Kidney epithelial cell (primary cell): ENCODE results near the gene INSR. TPM values are rescaled to one million over a fixed set of nuclear protein-coding genes. Genes with fewer than 3 reads are reported as not detected.
A peak's percentile ranks its signal among the peaks of the same experiment; 100 is the strongest.

Experiments
- DNase-seq: peaks from one replicate; pipeline ENCODE4 v3.0.0-alpha.2; 2010; ENCODE audit warnings: low read depth
- H3K27me3 ChIP-seq: 2 replicates; pipeline ENCODE4 v1.6.0; 2011; ENCODE audit warnings: low read length; ENCODE audit not compliant: control insufficient read depth, insufficient read depth
- H3K36me3 ChIP-seq: 2 replicates; pipeline ENCODE4 v1.5.1; 2011; ENCODE audit warnings: low read length; ENCODE audit not compliant: control insufficient read depth, insufficient read depth
- H3K4me3 ChIP-seq: 2 replicates; pipeline ENCODE4 v1.5.1; 2011; ENCODE audit warnings: low read depth, mild to moderate bottlenecking, control low read depth, low read length
- total RNA-seq: library from RNA; depleted of rRNA; stranded (reverse); fragments of >200 nt; gene quantifications from 2 replicates; pipeline ENCODE4 v1.2.3, GENCODE V29; 2015
- TF ChIP-seq, protein P1 (sequence below): IDR thresholded peaks from 2 replicates; pipeline ENCODE4 v1.5.1; 2011; ENCODE audit warnings: mild to moderate bottlenecking, moderate library complexity, low read length, control low read depth, inconsistent platforms; ENCODE audit not compliant: insufficient read depth, poor library complexity, severe bottlenecking

The INSR gene
- total RNA-seq, 1 donor from 2014 or later = 15.5 TPM

DNA sequence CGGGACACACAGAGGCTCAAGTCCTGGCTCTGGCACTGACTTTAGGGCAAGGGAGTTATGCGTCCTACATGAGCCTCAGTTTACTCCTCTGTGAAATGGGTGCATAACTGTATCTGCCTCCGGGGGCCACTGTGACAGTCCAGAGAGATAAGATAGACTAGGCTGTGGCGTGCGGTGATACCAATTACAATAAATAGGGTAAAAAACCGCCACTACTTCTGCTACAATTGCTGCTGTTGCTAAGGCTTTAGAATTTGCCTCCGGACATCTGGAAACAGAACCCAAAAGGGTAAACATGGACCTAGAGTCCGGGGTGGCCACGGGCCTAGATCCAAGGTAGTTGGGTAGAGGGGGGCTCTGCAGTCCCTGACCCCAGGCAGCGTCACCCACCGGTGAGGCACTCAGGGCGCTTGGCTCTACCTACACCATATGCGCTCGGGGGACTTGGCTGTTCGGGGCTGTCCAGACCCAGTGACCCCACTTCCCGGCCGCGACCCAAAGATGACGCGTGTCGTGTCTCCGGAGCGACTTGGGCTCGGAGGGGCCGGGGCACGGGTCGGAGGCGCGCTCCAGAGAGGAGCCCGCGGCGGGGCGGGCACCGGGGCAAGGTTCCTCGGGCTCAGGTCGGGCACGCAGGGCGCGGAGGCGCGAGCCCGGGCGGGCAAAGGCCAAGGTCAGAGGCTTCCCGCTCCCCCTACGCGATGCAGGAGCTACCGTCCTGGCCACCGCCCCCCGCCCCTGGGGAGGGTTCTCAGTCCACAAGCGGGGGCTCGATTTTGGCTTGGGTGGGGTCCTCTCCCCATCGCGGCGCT is 1.1 kb downstream of the INSR start:
- H3K36me3 ChIP-seq = no peaks in the 10 kb centered on the region
- H3K4me3 ChIP-seq = peak overlapping the region; percentile 60
- H3K27me3 ChIP-seq = peaks cover 5% of the 10 kb centered on the region
- TF ChIP-seq, protein P1, sequence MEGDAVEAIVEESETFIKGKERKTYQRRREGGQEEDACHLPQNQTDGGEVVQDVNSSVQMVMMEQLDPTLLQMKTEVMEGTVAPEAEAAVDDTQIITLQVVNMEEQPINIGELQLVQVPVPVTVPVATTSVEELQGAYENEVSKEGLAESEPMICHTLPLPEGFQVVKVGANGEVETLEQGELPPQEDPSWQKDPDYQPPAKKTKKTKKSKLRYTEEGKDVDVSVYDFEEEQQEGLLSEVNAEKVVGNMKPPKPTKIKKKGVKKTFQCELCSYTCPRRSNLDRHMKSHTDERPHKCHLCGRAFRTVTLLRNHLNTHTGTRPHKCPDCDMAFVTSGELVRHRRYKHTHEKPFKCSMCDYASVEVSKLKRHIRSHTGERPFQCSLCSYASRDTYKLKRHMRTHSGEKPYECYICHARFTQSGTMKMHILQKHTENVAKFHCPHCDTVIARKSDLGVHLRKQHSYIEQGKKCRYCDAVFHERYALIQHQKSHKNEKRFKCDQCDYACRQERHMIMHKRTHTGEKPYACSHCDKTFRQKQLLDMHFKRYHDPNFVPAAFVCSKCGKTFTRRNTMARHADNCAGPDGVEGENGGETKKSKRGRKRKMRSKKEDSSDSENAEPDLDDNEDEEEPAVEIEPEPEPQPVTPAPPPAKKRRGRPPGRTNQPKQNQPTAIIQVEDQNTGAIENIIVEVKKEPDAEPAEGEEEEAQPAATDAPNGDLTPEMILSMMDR = no peak
- DNase-seq = no peak

DNA sequence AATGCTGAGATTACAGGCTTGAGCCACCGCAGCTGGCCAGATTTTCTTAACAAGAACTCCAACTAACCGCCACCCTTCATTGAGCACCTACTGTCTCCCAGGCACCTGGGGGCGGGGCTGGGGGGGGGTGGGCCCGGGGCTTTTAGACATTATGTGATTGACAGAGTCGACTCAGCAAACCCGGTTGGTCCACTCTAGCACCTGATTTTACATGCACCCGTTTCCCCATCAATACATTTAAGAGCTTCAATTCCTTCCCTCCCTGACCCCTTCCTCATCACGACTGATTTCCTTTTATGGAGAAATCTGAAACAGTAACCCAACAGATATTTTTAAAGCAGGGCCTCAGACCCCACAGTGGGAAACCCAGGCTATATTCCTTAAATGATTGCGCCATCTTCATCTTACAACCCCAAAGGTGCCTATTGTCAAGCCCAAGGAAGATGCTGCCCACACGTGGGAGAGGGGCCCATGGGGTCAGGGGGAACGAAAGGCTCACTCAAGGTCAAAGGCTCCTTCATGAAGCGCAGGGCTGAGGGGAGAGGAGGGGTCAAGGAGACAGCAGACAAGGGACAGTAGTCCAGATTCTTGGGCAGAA is 1.8 kb downstream of the INSR start:
- Histone ChIP-seq H3K36me3 (no peaks in the 10 kb centered on the region), H3K27me3 (peaks cover 5% of the 10 kb centered on the region), H3K4me3 (no peak overlapping the region)
- no peak for DNase-seq
- TF ChIP-seq, protein P1 = no peak

- peaks cover 5% of the 10 kb centered on the region for H3K27me3 ChIP-seq
- no peaks in the 10 kb centered on the region for H3K36me3 ChIP-seq
- H3K4me3 ChIP-seq = no peak overlapping the region
- no peak for DNase-seq
- TF ChIP-seq, protein P1 = no peak
Observed at GRCh38 chr19:7288977-7289376, 5.2 kb downstream of the INSR start.

GRCh38 chr19:7288131-7288530 is 6.1 kb downstream of the INSR start:
- DNase-seq = no peak
- Histone ChIP-seq H3K4me3 (no peak overlapping the region), H3K36me3 (no peaks in the 10 kb centered on the region), H3K27me3 (peaks cover 2% of the 10 kb centered on the region)
- TF ChIP-seq, protein P1 = no peak

DNA sequence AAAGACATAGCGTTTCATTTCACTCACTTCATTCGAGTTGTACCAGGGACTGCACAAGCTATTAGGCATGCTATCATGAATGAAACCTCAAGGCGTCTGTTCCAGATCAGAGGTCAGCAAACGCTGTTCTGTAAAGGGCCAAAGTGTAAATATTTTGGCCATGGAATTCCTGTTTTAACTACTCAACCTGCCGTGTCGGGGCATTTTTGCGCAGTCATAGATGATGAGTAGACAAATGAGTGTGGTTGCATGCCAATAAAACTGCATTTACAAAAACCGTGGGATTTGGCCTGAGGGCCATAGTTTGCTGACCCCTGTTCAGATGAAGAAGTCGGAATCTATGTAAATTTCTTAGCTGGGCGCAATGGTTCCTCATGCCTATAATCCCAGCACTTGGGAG is 6.5 kb downstream of the INSR start:
- H3K36me3 ChIP-seq = no peaks in the 10 kb centered on the region
- H3K4me3 ChIP-seq = no peak overlapping the region
- TF ChIP-seq, protein P1 = no peak
- H3K27me3 ChIP-seq = no peaks in the 10 kb centered on the region
- DNase-seq = peak; percentile 49
